Right lung (tissue), 10 donors: Measurements from ENCODE around the gene ABCD4. TPM values are rescaled to one million over a fixed set of nuclear protein-coding genes. Genes with fewer than 3 reads are reported as not detected.

ENCODE experiments used
- DNase-seq, 2 donors: peaks; one replicate each; pipeline ENCODE4 v3.0.0-alpha.2; 2013
- long read RNA-seq, 8 donors: transcript quantifications; one replicate each; lab custom pipeline, GENCODE V29; 2026
- polyA plus RNA-seq, 5 donors: library from polyadenylated mRNA; unstranded; fragments of 120-200 nt; gene quantifications; one replicate each; pipeline versions ENCODE4 v1.2.1 to v1.2.3, GENCODE V29; 2013; ENCODE audit warnings: inconsistent platforms in 1 of 5, low replicate concordance in 1 of 5; ENCODE audit not compliant: insufficient read length in 5 of 5, insufficient read depth in 1 of 5

Gene ABCD4
- 100 to 1,000 TPM in 4 of 5 donors, 10 to 100 TPM in 1; 99.9 to 135 (median 107) TPM for polyA plus RNA-seq
- long read RNA-seq, donor 1, partial matches to known transcripts: 11 of 18 reads
- long read RNA-seq, donor 1, other reads (novel, unspliced or antisense): 0 of 18 reads
- long read RNA-seq, donor 2, partial matches to known transcripts: 15 of 20 reads
- long read RNA-seq, donor 2, other reads (novel, unspliced or antisense): 0 of 20 reads
- long read RNA-seq, donor 3, partial matches to known transcripts: 9 of 18 reads
- long read RNA-seq, donor 3, other reads (novel, unspliced or antisense): 0 of 18 reads
- long read RNA-seq, donor 4, partial matches to known transcripts: 9 of 12 reads
- long read RNA-seq, donor 4, other reads (novel, unspliced or antisense): 0 of 12 reads
- long read RNA-seq, donor 5, partial matches to known transcripts: 11 of 21 reads
- long read RNA-seq, donor 5, other reads (novel, unspliced or antisense): 0 of 21 reads
- long read RNA-seq, donor 6, partial matches to known transcripts: 21 of 29 reads
- long read RNA-seq, donor 6, other reads (novel, unspliced or antisense): 0 of 29 reads
- long read RNA-seq, donor 7, partial matches to known transcripts: 11 of 20 reads
- long read RNA-seq, donor 7, other reads (novel, unspliced or antisense): 0 of 20 reads
- long read RNA-seq, donor 8, partial matches to known transcripts: 0 of 1 reads
- long read RNA-seq, donor 8, other reads (novel, unspliced or antisense): 0 of 1 reads

DNA sequence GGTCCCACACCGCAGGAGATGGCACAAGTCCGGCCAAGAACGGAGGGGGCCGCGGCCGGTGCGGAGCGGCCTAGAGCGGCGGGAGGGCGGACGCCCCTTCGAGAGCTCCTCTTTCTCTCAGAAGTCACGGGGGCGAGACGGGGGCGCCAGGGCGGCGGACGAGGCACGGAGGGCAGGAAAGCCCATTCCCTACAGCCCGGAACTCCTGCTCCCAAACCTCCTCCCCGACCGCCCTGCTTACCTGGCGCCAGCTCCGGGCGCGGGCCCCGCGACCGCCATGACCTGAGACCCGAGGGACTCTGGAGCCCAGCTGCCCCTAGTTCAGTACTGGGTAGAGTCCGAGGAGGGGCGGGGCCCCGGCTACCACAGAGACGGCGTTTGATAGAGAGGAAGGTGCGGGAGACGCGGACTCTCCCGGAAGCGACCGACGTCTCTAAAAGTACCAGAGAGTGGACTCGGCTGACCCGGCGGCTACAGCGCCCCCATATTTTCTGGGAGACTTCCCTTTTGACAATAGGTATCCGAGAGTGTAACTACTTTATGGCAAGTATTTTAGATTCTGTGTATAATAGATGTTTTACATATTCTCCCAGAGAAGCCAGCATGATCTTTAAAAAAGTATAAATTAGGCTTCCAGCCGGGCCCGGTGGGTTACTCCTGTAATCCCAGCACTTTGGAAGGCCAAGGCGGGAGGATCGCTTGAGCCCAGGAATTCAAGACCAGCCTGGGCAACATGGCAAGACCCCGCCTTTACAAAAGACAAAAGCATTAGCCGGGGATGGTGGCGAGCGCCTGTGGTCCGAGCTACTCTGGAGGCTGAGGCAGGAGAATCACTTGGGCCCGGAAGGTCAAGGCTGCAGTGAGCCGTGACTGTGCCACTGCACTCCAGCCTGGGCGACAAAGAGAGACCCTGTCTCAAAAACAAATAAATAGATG, at the start of gene ABCD4:
ABCD4 (minus strand) TSS at position 301 of the 936 bp plus-strand sequence; CDS start at position 279, 22 bp downstream.
- peak; percentile 85 to 88 for DNase-seq

DNA sequence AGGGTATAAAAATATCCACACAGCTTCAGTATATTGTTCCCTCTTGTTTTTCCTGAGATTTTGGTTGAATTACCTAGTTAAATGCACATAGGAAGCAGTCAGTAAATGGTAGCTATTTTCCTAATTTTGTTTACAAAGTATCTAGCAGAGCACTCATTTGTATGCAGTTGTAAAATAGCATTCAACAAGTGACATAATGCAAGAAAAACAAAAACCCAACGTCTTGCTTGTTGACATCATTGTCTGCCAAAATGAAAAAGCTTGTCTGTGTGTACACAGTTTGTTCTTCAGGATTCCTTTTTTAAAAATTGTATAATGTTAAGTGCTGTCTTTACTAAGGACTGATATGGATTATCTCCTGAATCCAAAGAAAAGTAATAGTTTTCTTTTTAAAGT, 48.2 kb upstream of the ABCD4 start:
- DNase-seq: no peak

DNA sequence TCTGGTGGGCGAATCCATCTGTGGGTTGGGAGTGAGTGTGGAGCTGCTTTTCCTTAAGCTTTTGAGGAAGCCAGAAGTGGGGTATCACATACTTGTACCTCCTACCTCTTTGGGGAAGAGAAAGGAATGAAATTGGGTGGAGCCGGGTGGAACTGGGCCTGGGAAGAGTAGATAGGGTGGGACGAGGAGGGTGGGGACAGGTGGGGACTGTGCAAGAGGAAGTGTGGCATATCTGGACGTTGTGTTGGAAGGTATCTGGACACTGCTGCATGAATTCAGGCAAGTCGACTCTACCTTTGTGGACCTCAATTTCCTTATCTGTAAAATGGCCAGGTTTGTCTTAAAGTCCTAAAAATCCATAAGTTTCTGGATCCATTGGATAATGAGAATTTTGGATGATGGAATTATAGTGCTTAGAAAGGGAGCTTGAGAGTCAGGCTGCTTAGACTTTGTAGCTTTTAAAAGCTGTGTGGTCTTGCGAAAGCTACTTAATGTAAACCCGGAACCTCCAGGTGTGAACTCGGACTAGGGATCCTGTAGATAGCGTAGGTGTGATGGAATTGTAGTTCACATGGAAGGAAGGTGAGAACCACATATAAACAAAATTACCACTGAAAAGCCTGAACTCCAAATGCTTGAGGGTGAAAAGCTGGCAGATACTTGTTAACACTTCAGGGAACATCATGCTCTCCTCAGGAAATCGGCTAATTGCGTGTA, 47.6 kb upstream of the ABCD4 start:
- no peak for DNase-seq

DNA sequence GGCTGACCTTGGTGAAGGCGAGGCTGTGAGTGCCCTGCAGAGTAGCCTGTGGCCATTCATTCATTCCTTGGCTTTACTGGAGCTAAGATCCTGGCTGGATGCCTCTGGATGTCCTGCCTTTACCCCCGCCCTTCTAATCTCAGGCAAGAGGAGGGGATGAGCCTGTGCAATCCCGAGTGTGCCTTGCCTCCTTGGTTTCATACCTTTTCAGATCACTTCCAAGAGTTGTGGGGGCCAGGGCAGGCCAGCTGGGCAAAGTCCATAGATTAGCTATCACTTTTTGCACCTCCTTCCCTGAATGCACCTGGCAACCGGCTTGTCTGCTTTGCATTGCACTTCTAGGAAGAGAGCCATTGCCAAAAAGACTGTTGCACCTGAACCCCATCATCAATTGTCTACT, 47.0 kb upstream of the ABCD4 start:
- no peak for DNase-seq

DNA sequence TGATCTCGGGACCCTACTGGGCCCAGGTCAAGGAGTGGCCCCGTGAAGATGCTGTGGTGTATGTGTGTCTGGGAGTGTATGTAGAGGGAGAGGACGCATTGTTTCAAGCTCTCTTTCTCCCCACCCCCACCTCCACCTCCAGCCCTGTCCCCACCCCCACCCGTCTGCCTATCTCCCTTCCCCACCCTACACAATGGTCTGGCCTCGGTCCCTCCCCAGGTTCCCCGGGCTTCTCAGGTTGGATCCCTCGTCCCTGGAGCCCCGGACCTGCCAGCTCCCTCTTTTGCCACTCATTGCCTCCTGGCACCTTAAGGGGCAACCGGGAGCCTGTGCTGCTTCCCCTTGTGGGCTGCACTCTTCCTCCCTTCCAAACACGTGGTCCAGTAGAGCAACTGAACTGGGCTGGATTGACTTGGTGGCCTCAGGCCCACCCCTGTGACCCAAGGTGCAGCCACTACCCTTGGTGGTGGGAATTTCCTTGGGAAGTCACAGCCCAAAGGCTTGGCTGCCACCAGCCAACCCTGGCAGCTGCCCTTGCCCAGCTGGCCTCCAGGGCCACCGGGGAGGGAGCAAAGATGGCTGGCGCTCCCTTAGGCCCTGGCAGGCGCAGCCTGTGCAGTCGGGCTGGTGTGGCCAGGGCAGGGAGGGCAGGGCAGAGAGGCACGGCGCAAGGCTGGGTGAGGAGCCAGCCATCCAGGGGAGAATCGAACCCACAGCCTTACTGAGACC, 46.2 kb upstream of the ABCD4 start:
- no peak for DNase-seq

DNA sequence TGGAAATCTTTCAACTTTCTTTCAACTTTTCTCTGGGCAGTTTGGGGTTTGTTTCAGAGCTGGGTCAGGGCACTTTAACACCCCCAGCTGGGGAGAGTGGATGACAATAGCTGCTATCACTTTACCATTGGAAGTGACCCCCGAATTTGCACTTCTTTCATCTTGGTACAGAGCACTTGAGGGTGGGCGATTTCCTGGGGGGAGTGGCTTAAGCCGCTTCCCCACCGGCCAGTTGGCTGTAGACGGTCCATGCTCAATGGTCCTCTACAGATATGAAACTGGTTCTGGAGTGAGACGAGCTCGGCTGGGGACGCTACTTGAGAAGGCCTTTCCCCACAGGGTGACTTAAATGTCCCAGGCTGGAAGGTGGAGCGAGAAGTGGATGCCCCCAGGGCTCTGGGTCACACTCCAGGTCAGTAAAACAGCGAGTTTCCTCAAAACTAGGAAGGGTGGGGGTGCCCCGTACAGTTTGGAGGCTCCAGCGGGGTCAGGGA, 45.6 kb upstream of the ABCD4 start, which contains the start of gene VRTN:
VRTN (plus strand) TSS at position 231 of the 494 bp plus-strand sequence. CDS start 8,313 bp downstream, outside the sequence.
- no peak for DNase-seq

DNA sequence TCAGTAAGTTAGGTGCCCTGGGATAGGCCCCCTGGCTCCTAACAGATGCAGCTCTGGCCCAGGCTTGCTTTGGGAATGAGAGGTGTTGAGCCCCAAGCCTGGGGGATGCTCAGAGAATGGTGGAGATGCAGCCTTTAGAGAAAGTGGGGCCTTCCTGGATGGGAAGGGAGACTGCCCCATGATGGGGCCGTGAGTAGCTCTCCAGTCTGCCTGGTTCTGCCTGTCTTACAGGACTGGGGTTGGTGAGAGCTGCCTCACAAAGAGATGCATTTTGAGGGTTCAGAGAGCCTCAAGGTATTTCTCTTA, 45.0 kb upstream of the ABCD4 start:
- DNase-seq: no peak

DNA sequence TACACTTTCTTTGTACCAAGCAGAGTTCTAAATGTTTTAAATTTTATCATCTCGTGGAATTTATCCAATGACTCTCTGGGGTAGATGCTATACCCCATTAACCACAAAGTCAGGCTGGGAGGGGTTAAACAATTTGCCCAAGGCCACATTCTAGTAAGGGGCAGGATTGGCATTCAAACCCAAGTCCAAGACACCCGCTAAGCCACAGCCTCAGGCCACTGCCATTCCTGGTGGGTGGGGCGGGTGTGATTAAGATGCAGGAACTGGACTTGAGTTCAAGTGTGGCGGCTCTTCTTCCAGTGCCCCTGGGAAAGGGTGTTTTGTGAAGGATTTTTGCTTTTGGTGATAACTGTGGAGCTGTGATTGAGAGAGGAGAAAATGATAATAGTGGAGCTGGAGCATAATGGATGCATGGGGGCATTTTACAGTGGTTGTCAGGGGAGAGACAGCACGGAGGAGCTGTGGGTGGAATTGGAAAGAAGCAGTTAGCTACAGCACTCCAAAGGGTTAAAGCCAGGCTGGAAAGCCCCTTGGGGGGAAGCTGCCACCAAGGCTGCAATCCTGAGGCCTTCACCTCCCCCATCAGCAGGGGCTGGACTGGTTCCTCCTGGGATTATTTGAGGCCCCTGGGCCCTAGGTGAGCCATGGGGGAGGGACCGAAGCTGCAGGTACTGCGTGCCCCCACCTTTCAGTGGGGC, 44.5 kb upstream of the ABCD4 start:
- DNase-seq: no peak

DNA sequence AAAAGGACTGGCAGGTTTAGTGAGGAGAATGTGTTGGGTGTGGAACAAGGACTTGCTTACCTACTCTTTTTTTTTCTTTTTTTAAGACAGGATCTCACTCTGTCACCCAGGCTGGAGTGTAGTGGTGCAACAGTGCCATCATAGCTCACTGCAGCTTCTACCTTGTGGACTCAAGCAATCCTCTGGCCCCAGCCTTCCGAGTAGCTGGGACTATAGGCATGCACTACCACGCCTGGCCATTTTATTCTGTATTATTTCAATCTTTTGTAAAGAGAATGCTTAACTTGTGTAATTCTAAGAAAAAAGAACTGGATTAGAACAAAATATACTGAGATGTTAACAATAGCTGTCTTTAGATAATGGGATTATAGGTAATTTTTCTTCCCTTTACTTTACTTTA, 43.6 kb upstream of the ABCD4 start:
- no peak for DNase-seq

DNA sequence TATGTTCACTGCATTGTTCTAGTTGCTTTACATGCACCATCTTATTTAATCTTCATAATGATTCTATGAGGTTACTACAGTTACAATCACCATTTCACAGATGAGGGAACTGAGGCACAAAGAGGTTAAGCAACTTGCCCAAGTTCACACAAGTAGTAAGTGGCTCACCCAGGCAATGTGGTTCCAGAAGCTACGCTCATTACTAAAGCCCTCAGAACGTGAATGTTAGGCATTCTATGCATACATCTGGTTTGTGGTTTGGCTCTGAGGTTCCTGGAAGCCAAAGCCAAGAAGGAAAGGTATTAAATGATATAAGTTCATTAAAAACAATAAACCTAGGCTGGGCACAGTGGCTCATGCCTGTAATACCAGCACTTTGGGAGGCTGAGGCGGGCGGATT, 31.2 kb upstream of the ABCD4 start:
- DNase-seq: no peak

DNA sequence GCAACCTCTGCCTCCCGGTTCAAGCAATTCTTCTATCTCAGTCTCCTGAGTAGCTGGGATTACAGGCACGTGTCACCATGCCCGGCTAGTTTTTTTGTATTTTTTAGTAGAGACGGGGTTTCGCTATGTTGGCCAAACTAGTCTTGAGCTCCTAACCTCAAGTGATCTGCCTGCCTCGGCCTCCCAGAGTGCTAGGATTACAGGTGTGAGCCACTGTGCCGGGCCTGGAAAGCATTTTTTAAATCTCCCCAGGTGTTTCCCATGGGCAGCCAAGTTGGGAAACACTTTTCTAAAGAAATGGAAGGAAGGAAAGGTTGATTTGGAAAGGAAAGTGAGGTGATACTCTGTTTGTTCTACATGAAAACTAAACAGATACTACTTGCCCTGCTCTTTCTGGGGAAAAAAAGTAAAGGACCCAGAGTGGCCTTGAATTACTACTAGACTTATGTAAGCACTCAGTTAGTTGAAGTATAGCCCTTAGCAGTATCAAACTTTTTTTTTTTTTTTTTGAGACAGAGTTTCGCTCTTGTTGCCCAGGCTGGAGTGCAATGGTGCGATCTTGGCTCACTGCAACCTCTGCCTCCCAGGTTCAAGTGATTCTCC, 27.3 kb upstream of the ABCD4 start:
- peak in 1 of 2 donors; percentile 22 for DNase-seq

DNA sequence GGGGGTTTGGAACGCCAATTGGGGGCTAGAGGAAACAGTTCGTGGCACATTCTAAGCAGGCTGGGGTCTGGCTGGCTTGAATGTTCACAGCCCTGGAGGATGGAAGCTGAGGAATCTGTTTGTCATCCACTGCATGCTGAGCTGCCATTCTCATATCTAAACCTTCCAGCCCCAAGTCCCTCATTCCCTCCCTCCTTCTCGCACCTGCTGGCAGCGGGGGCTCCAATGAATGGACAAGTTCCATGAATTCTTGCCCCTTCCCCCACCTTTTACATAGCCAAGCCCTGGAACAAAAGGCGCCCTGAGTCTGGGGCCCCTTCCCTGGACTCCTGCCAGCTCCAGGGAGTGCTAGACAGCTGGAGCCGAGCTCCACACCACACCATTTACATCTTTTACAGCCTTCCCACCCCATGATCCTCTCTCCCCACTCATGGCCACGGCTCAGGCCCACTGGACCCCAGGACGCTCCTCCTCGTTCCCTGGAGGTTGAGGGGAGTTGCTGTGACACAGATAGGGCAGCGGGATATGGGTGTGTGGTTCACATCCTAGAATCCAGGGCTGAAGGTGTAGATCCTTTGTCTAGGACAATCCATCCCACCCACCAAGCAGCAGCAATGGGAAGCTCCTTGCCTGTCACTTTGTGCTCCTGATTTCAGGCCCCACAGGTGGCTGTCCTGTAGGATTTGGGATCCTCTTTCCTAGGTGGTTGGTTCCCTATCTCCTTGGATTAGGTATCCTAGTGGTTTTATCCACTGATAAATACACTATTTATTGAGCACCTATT, 23.8 kb upstream of the ABCD4 start:
- peak; percentile 25 to 33 for DNase-seq

DNA sequence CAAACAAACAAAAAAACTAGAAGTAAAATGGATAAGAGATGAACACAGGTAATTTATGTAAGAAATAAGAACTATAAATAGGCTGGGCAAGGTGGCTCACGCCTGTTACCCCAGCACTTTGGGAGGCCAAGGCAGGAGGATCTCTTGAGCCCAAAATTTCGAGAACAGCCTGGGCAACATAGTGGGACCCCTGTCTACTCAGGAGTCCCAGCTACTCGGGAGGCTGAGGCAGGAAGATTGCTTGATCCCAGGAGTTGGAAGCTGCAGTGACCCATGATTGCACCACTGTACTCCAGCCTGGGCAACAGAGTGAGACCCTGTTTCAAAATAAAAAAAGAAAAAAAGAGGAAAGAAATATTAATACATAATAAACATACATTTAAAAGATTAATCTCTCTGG, 22.7 kb upstream of the ABCD4 start:
- DNase-seq: no peak

DNA sequence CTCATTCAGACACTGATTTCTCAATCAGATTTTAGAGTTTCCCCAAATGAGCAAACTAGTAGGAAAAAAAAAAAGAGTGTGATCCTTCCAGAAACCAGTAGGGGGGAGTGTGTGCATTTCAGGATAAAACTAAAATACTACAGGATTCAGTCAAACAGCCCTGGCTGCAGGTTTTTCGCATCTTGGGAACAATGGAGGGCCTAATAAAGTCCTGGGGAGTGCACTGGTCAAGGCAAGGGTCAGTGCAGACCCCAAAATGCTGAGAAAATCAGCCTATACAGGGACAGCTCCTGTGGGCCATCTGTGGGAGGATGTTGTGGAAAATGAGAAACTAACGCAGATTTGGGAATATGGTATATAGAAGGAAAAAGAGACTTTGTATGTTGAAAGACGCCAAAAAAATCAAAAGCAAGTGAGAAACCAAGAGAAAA, 22.2 kb upstream of the ABCD4 start:
- no peak for DNase-seq

DNA sequence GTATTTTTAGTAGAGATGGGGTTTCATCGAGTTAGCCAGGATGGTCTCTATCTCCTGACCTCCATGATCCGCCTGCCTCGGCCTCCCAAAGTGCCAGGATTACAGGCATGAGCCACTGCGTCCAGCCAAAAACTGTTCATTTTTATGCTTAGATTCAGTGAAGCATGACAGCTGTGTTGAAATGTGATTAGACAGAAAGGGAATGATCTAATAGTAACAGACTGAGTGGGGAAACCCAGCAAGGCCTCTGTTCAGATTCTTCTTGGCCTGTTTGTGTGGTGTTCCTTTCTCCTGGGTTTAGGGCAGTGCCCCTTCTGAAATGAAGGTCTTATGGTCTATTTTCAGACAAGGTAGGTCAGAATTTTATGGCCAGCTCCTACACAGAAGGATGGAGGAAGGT, 11.8 kb upstream of the ABCD4 start:
- no peak for DNase-seq

DNA sequence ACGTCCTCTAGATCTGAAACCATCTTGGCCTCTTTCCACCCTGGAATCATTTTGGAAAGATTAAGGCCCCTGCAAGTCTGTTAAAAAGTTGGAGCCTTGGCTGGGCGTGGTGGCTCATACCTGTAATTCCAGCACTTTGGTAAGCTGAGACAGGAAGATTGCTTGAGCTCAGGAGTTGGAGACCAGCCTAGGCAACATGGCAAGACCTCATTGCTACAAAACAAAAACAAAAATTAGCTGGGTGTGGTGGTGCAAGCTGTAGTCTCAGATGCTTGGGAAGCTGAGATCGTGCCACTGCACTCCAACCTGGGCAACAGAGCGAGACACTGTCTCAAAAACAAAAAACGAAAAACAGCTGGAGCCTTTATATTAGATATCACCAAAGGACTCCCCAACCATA, 10.9 kb upstream of the ABCD4 start:
- DNase-seq: no peak

DNA sequence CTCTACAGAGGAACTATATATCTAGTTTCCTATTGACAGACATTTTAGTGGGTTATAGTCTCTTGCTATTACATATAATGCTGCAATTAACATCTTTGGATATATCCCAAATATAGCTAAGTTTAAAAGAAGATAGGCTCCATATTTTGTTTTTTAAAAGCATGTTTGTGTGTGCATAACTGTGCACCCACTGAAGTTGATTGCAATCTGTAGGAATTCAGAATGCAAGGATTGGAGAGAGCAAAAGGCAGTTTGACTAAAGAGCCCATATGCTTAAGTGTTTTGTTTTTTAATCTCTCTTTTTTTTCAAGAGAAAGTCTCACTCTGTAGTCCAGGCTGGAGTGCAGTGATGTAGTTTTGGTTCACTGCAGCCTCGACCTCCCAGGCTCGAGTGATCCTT, 9.4 kb upstream of the ABCD4 start:
- no peak for DNase-seq
